Stomach (tissue), 9 donors: ENCODE measurements around the gene DLG5. TPM values are rescaled to one million over a fixed set of nuclear protein-coding genes. Genes with fewer than 3 reads are reported as not detected.

ENCODE experiments used
- DNase-seq, 2 donors: peaks; one replicate each; pipeline versions ENCODE4 v3.0.0 to v3.0.0-alpha.2; 2013 to 2019
- H3K27ac ChIP-seq, 5 donors: fragments of 200-600 bp in 4 of 5; sonication (generic) in 4 of 5; one replicate each; pipeline ENCODE4 v1.5.1; 2013 to 2019; ENCODE audit warnings: mild to moderate bottlenecking in 1 of 5, moderate library complexity in 1 of 5
- H3K27me3 ChIP-seq, 3 donors: fragments of 200-600 bp; sonication (generic); one replicate each; pipeline ENCODE4 v1.5.1; 2017 to 2019; ENCODE audit warnings: mixed run types in 1 of 3
- H3K36me3 ChIP-seq, 4 donors: fragments of 200-600 bp; sonication (generic); 1 replicate in 3 of 4; 2 replicates in 1 of 4; pipeline ENCODE4 v1.5.1; 2016 to 2019
- H3K4me1 ChIP-seq, 4 donors: fragments of 200-600 bp; sonication (generic); one replicate each; pipeline ENCODE4 v1.5.1; 2016 to 2019
- H3K4me3 ChIP-seq, 4 donors: fragments of 200-600 bp; sonication (generic) in 3 of 4; one replicate each; pipeline ENCODE4 v1.5.1; 2016 to 2019; ENCODE audit warnings: mild to moderate bottlenecking in 1 of 4
- H3K9me3 ChIP-seq, 4 donors: fragments of 200-600 bp; sonication (generic); one replicate each; pipeline ENCODE4 v1.5.1; 2016 to 2019
- CTCF ChIP-seq, 7 experiments: fragments of 450-650 bp in 4 of 7; fragments of 200-600 bp in 3 of 7; sonication (generic) in 3 of 7; IDR thresholded peaks; one replicate each; pipeline ENCODE4 v1.5.1; 2016 to 2019; ENCODE audit warnings: antibody characterized with exemption in 7 of 7, control low read depth in 2 of 7, mild to moderate bottlenecking in 1 of 7
- EP300 ChIP-seq: sonication (generic); formaldehyde crosslinking; IDR thresholded peaks from one replicate; pipeline ENCODE4 v1.6.1; 2017; ENCODE audit warnings: antibody characterized with exemption
- POLR2A ChIP-seq, 4 donors: fragments of 450-650 bp; IDR thresholded peaks; one replicate each; pipeline ENCODE4 v1.6.1; 2016; ENCODE audit warnings: antibody characterized with exemption in 4 of 4, control low read depth in 2 of 4, mild to moderate bottlenecking in 1 of 4, moderate library complexity in 1 of 4
- POLR2AphosphoS5 ChIP-seq, 3 donors: sonication (generic); formaldehyde crosslinking; IDR thresholded peaks; one replicate each; pipeline ENCODE4 v1.6.1; 2016; ENCODE audit warnings: antibody characterized with exemption in 3 of 3
- WGBS, 5 donors: extraction: QIAGEN DNeasy Blood & Tissue Kit in 3 of 5; methylation state at CpG; one replicate each; pipeline versions ENCODE4 v1.1.5 to v1.1.7; 2013 to 2018; 5-methylcytosine and 5-hydroxymethylcytosine counted together
- intact Hi-C: fragments of 100-400 bp; cut with DNase I; formaldehyde crosslinking; loops from one replicate; pipeline ENCODE4 v1.15.1; 2023; ENCODE audit warnings: low total_unique reads
- polyA plus RNA-seq, 3 donors: library from polyadenylated mRNA; stranded (reverse); fragments of 200-250 nt; gene quantifications; one replicate each; pipeline ENCODE4 v1.2.3, GENCODE V29; 2013
- total RNA-seq, 5 donors: library from RNA; depleted of rRNA; stranded (reverse); fragments of >200 nt; gene quantifications; one replicate each; pipeline versions ENCODE4 v1.1.0 to v1.2.3, GENCODE V29; 2014 to 2016
- donor health status: healthy with polysubstance abuse.
- donor health status: Bipolar disorder and iron deficiency.
- donor health status: healthy.

The DLG5 gene
- total and polyA plus RNA-seq, 8 donors = 9.2 to 134 (median 32.7) TPM

- Histone ChIP-seq H3K4me3 (no peak overlapping the region), H3K27ac (peak overlapping the region in 3 of 5 donors; percentile 44 to 80 (median 47)), H3K36me3 (peaks cover 32 to 92% (median 89%) of the 10 kb centered on the region in 4 donors), H3K27me3 (no peaks in the 10 kb centered on the region), H3K9me3 (no peaks in the 10 kb centered on the region), H3K4me1 (peaks cover 0 to 33% (median 1%) of the 10 kb centered on the region in 4 donors)
- intact Hi-C loops = no loop called here
- no peak for TF ChIP-seq CTCF (IDR thresholded peaks at IDR 0.05)
- no peak for TF ChIP-seq POLR2A (IDR thresholded peaks at IDR 0.05)
- peak in 1 of 3 donors; percentile 41 for TF ChIP-seq POLR2AphosphoS5 (IDR thresholded peaks at IDR 0.05)
- 60 to 78% (median 63%) methylated on average over 11 of the region's 11 CpGs for WGBS, 5 donors
- peak; percentile 57 to 88 for DNase-seq
These were observed 90.2 kb downstream of the DLG5 start for GRCh38 chr10:77836299-77836820.

DNA sequence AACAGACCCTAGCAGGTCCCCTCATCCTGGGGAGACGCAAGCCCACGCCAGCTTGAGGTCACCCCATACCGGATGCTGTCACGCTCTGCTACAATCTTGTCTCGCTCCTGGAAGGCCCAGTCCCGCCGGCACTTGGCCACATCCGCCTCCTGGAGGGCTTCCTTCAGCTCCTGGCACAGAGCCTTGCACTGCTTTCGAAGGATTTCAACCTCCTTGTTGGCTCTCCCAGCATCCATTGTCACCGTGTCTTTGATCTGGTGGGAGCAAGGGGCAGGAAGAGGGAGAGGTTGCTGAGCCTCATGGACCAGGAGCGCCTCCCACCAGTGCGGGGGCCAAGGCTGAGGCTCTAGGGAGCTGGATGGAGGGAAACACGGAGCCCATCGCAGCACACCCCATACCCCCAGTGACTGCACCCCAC, 90.9 kb downstream of the DLG5 start:
- H3K4me3 ChIP-seq = no peak overlapping the region
- TF ChIP-seq EP300 (no peak), CTCF (IDR thresholded peaks at IDR 0.05) (no peak), POLR2A (IDR thresholded peaks at IDR 0.05) (no peak), POLR2AphosphoS5 (IDR thresholded peaks at IDR 0.05) (no peak)
- no peaks in the 10 kb centered on the region for H3K9me3 ChIP-seq
- intact Hi-C loops = no loop called here
- peak in 1 of 2 donors; percentile 36 for DNase-seq
- WGBS, 5 donors = 77 to 97% (median 83%) methylated on average over 6 to 14 of the region's 14 CpGs
- H3K27ac ChIP-seq = peak overlapping the region in 2 of 5 donors; percentile 44 to 80
- no peaks in the 10 kb centered on the region for H3K27me3 ChIP-seq
- H3K4me1 ChIP-seq = peaks cover 0 to 33% (median 1%) of the 10 kb centered on the region in 4 donors
- peaks cover 33 to 92% (median 89%) of the 10 kb centered on the region in 4 donors for H3K36me3 ChIP-seq

DNA sequence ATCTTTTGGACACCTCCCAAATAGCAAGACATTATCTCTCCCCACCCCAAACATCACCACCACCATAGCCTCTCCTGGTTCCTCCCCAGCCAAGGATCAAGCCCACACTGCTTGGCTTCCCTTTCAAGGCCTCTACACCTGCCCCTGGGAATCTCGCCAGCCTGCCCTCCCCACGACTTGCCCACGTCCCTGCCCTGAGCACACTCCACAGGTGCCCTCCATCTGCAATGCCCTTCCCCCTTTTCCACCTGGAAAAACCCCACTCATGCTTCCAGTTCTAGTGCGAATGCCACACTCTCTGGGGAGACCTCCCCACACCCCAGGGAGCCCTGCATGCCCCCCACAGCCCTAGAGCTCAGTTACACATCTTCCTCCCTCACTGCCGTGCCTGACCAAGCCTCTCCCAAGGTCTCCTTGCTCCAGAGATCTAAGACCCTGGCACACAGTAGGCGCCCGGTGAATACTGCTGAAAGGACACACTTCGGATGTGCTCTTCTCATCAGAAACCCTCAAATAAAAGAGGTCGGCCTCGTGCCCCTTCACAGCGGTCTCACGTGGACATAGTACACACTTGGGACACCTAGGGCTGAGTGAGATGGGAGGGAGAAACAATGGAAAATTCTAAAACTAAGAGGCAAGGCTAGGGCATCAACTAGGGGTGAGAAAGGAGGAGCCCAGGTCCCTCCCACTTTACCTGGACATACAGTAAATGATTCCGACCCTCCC, 91.4 kb downstream of the DLG5 start:
- Histone ChIP-seq H3K27me3 (no peaks in the 10 kb centered on the region), H3K4me3 (no peak overlapping the region), H3K4me1 (peaks cover 0 to 33% (median 1%) of the 10 kb centered on the region in 4 donors), H3K36me3 (peaks cover 38 to 92% (median 89%) of the 10 kb centered on the region in 4 donors), H3K27ac (peak overlapping the region in 1 of 5 donors; percentile 80), H3K9me3 (no peaks in the 10 kb centered on the region)
- DNase-seq = no peak
- intact Hi-C loops = no loop called here
- 80 to 93% (median 88%) methylated on average over 13 of the region's 13 CpGs for WGBS, 5 donors
- TF ChIP-seq EP300 (no peak), POLR2AphosphoS5 (IDR thresholded peaks at IDR 0.05) (no peak), CTCF (IDR thresholded peaks at IDR 0.05) (no peak), POLR2A (IDR thresholded peaks at IDR 0.05) (no peak)

GRCh38 chr10:77834540-77834939, 92.0 kb downstream of the DLG5 start:
- intact Hi-C loops = no loop called here
- peaks cover 44 to 93% (median 89%) of the 10 kb centered on the region in 4 donors for H3K36me3 ChIP-seq
- DNase-seq = no peak
- no peaks in the 10 kb centered on the region for H3K27me3 ChIP-seq
- no peaks in the 10 kb centered on the region for H3K9me3 ChIP-seq
- 76 to 100% (median 83%) methylated on average over 1 to 2 of the region's 2 CpGs for WGBS, 5 donors
- TF ChIP-seq POLR2A (IDR thresholded peaks at IDR 0.05) (no peak), EP300 (no peak), CTCF (IDR thresholded peaks at IDR 0.05) (no peak), POLR2AphosphoS5 (IDR thresholded peaks at IDR 0.05) (no peak)
- H3K4me3 ChIP-seq = no peak overlapping the region
- H3K27ac ChIP-seq = no peak overlapping the region
- H3K4me1 ChIP-seq = peaks cover 0 to 33% (median 1%) of the 10 kb centered on the region in 4 donors
